Muscle of leg (tissue), 11 donors: ENCODE data around the gene CLEC2B. TPM values are rescaled to one million over a fixed set of nuclear protein-coding genes. Genes with fewer than 3 reads are reported as not detected.

Source experiments
- DNase-seq: peaks from one replicate; pipeline ENCODE4 v3.0.0; 2013
- H3K27ac ChIP-seq: one replicate; pipeline ENCODE4 v1.5.1; 2013; ENCODE audit warnings: mild to moderate bottlenecking, low read length, control low read depth
- H3K27me3 ChIP-seq: one replicate; pipeline ENCODE4 v1.6.1; 2013; ENCODE audit warnings: low read length; ENCODE audit not compliant: control insufficient read depth, insufficient read depth
- H3K36me3 ChIP-seq: one replicate; pipeline ENCODE4 v1.6.1; 2013; ENCODE audit warnings: low read length; ENCODE audit not compliant: control insufficient read depth, insufficient read depth
- H3K4me1 ChIP-seq: one replicate; pipeline ENCODE4 v1.6.1; 2013; ENCODE audit warnings: low read length; ENCODE audit not compliant: control insufficient read depth, insufficient read depth
- H3K4me3 ChIP-seq: one replicate; pipeline ENCODE4 v1.5.1; 2013; ENCODE audit warnings: low read length, control low read depth
- H3K9me3 ChIP-seq: replicated peaks from 2 replicates; pipeline ENCODE4 v1.6.1; 2013; ENCODE audit warnings: low read depth, low read length; ENCODE audit not compliant: control insufficient read depth
- WGBS: methylation state at CpG from one replicate; pipeline ENCODE4 v1.1.5; 2013; ENCODE audit warnings: missing lambda C conversion rate; ENCODE audit not compliant: insufficient coverage; 5-methylcytosine and 5-hydroxymethylcytosine counted together
- polyA plus RNA-seq, 8 donors: library from polyadenylated mRNA; unstranded; fragments of 120-200 nt; gene quantifications; one replicate each; pipeline versions ENCODE4 v1.2.1 to v1.2.3, GENCODE V29; 2013; ENCODE audit warnings: inconsistent platforms in 1 of 8, low replicate concordance in 1 of 8; ENCODE audit not compliant: insufficient read length in 8 of 8, insufficient read depth in 1 of 8
- total RNA-seq: library from RNA; stranded (reverse); fragments of 120-200 nt; gene quantifications from one replicate; pipeline ENCODE4 v1.2.4, GENCODE V29; 2013

The CLEC2B gene
- total and polyA plus RNA-seq, 9 donors, result 0.79 to 4.4 (median 1.5) TPM

- no peaks in the 10 kb centered on the region for H3K36me3 ChIP-seq
- no peak overlapping the region for H3K4me3 ChIP-seq
- H3K27me3 ChIP-seq, result no peaks in the 10 kb centered on the region
- no peak for DNase-seq
- H3K4me1 ChIP-seq, result no peaks in the 10 kb centered on the region
- H3K27ac ChIP-seq, result no peak overlapping the region
- WGBS, result no CpG with 5 or more reads among the region's 2 CpGs
- H3K9me3 ChIP-seq, result no peaks in the 10 kb centered on the region
Measured at GRCh38 chr12:9851927-9852326, 17.2 kb downstream of the CLEC2B start.

GRCh38 chr12:9851050-9851449, 18.1 kb downstream of the CLEC2B start:
- no peak for DNase-seq
- H3K4me3 ChIP-seq, result no peak overlapping the region
- H3K27ac ChIP-seq, result no peak overlapping the region
- H3K9me3 ChIP-seq, result no peaks in the 10 kb centered on the region
- H3K36me3 ChIP-seq, result no peaks in the 10 kb centered on the region
- WGBS, result 100% methylated on average over 1 of the region's 5 CpGs
- H3K27me3 ChIP-seq, result no peaks in the 10 kb centered on the region
- no peaks in the 10 kb centered on the region for H3K4me1 ChIP-seq

- no peak for DNase-seq
- WGBS, result 84% methylated on average over 4 of the region's 5 CpGs
- H3K9me3 ChIP-seq, result no peaks in the 10 kb centered on the region
Measured at GRCh38 chr12:9848899-9849298, 20.3 kb downstream of the CLEC2B start.

GRCh38 chr12:9843407-9843806, 25.7 kb downstream of the CLEC2B start:
- H3K27ac ChIP-seq, result no peak overlapping the region
- no peak for DNase-seq
- H3K27me3 ChIP-seq, result no peaks in the 10 kb centered on the region
- H3K36me3 ChIP-seq, result no peaks in the 10 kb centered on the region
- no peaks in the 10 kb centered on the region for H3K9me3 ChIP-seq
- H3K4me1 ChIP-seq, result no peaks in the 10 kb centered on the region
- WGBS, result no CpG with 5 or more reads among the region's 3 CpGs
- no peak overlapping the region for H3K4me3 ChIP-seq

More at GRCh38 chr12:9848899-9849298, 20.3 kb downstream of the CLEC2B start:
- Histone ChIP-seq H3K27me3 (no peaks in the 10 kb centered on the region), H3K36me3 (no peaks in the 10 kb centered on the region), H3K27ac (no peak overlapping the region), H3K4me1 (no peaks in the 10 kb centered on the region), H3K4me3 (no peak overlapping the region)

GRCh38 chr12:9831720-9832119, 37.4 kb downstream of the CLEC2B start:
- Histone ChIP-seq H3K27ac (no peak overlapping the region), H3K4me1 (no peaks in the 10 kb centered on the region), H3K9me3 (no peaks in the 10 kb centered on the region), H3K27me3 (no peaks in the 10 kb centered on the region), H3K4me3 (no peak overlapping the region), H3K36me3 (no peaks in the 10 kb centered on the region)
- no CpG with 5 or more reads among the region's 3 CpGs for WGBS
- DNase-seq, result no peak

GRCh38 chr12:9829982-9830381, 39.2 kb downstream of the CLEC2B start:
- WGBS, result no CpG with 5 or more reads among the region's 5 CpGs
- Histone ChIP-seq H3K9me3 (no peaks in the 10 kb centered on the region), H3K4me1 (no peaks in the 10 kb centered on the region), H3K27me3 (no peaks in the 10 kb centered on the region), H3K36me3 (no peaks in the 10 kb centered on the region), H3K27ac (no peak overlapping the region), H3K4me3 (no peak overlapping the region)
- DNase-seq, result no peak

GRCh38 chr12:9829483-9829882, 39.7 kb downstream of the CLEC2B start:
- no CpG with 5 or more reads among the region's 3 CpGs for WGBS
- Histone ChIP-seq H3K4me1 (no peaks in the 10 kb centered on the region), H3K27ac (no peak overlapping the region), H3K4me3 (no peak overlapping the region), H3K27me3 (no peaks in the 10 kb centered on the region), H3K36me3 (no peaks in the 10 kb centered on the region), H3K9me3 (no peaks in the 10 kb centered on the region)
- DNase-seq, result no peak

- no peaks in the 10 kb centered on the region for H3K4me1 ChIP-seq
- H3K27me3 ChIP-seq, result no peaks in the 10 kb centered on the region
- no peaks in the 10 kb centered on the region for H3K36me3 ChIP-seq
- no peaks in the 10 kb centered on the region for H3K9me3 ChIP-seq
- H3K4me3 ChIP-seq, result no peak within 1 kb of the TSS
- no peak within 1 kb of the TSS for H3K27ac ChIP-seq
- no peak for DNase-seq
- no CpG with 5 or more reads among the region's 3 CpGs for WGBS
Measured at GRCh38 chr12:9827209-9827888, 41.8 kb downstream of the CLEC2B start, which contains the start of gene KLRF1. KLRF1 (plus strand) TSS chr12:9827481; CDS start chr12:9827545, 64 bp downstream.

GRCh38 chr12:9820281-9820930, 48.7 kb downstream of the CLEC2B start:
- no peaks in the 10 kb centered on the region for H3K27me3 ChIP-seq
- no peak overlapping the region for H3K4me3 ChIP-seq
- no peaks in the 10 kb centered on the region for H3K36me3 ChIP-seq
- WGBS, result 80% methylated on average over 5 of the region's 9 CpGs
- H3K9me3 ChIP-seq, result no peaks in the 10 kb centered on the region
- DNase-seq, result no peak
- H3K4me1 ChIP-seq, result no peaks in the 10 kb centered on the region
- no peak overlapping the region for H3K27ac ChIP-seq

- WGBS, result 59% methylated on average over 27 of the region's 32 CpGs
- no peaks in the 10 kb centered on the region for H3K9me3 ChIP-seq
- H3K36me3 ChIP-seq, result no peaks in the 10 kb centered on the region
- no peaks in the 10 kb centered on the region for H3K27me3 ChIP-seq
- DNase-seq, result peak; percentile 20
- H3K4me1 ChIP-seq, result no peaks in the 10 kb centered on the region
- no peak overlapping the region for H3K27ac ChIP-seq
- H3K4me3 ChIP-seq, result no peak overlapping the region
Measured at GRCh38 chr12:9813821-9814798, 55.0 kb downstream of the CLEC2B start.
